ENCODE measurements around the gene PIK3R5.

PIK3R5 gene

GRCh38 chr17:8904201-8904600 is 61.3 kb downstream of the PIK3R5 start:
- no peak for FAIRE-seq

GRCh38 chr17:8900626-8901585 is 64.6 kb downstream of the PIK3R5 start:
- FAIRE-seq, result peak; percentile 90
- DNase-seq (ENCODE audit: extremely low spot score, insufficient read length, low read depth), result no peak

More at GRCh38 chr17:8904201-8904600, 61.3 kb downstream of the PIK3R5 start:
- DNase-seq (ENCODE audit: extremely low spot score, insufficient read length, low read depth), result no peak

GRCh38 chr17:8900207-8900606 is 65.3 kb downstream of the PIK3R5 start:
- peak; percentile 58 for FAIRE-seq
- no peak for DNase-seq (ENCODE audit: extremely low spot score, insufficient read length, low read depth)

GRCh38 chr17:8898636-8899035 is 66.9 kb downstream of the PIK3R5 start:
- FAIRE-seq (no peak), DNase-seq (ENCODE audit: extremely low spot score, insufficient read length, low read depth) (no peak)

GRCh38 chr17:8898126-8898525 is 67.4 kb downstream of the PIK3R5 start:
- DNase-seq (ENCODE audit: extremely low spot score, insufficient read length, low read depth), result no peak
- FAIRE-seq, result peak; percentile 31

- FAIRE-seq, result no peak
Measured at GRCh38 chr17:8896641-8897635, 68.6 kb downstream of the PIK3R5 start.

GRCh38 chr17:8896087-8896486 is 69.4 kb downstream of the PIK3R5 start:
- FAIRE-seq (no peak), DNase-seq (ENCODE audit: extremely low spot score, insufficient read length, low read depth) (no peak)

More at GRCh38 chr17:8896641-8897635, 68.6 kb downstream of the PIK3R5 start:
- DNase-seq (ENCODE audit: extremely low spot score, insufficient read length, low read depth), result no peak

GRCh38 chr17:8894673-8895578 is 70.6 kb downstream of the PIK3R5 start:
- DNase-seq (ENCODE audit: extremely low spot score, insufficient read length, low read depth), result peak; percentile 55
- peak; percentile 97 for FAIRE-seq

GRCh38 chr17:8894202-8894671 is 71.3 kb downstream of the PIK3R5 start:
- DNase-seq (ENCODE audit: extremely low spot score, insufficient read length, low read depth) (no peak), FAIRE-seq (peak; percentile 56)

GRCh38 chr17:8893621-8894201 is 71.8 kb downstream of the PIK3R5 start:
- DNase-seq (ENCODE audit: extremely low spot score, insufficient read length, low read depth), result no peak
- FAIRE-seq, result no peak

- DNase-seq (ENCODE audit: extremely low spot score, insufficient read length, low read depth) (no peak), FAIRE-seq (peak; percentile 69)
Measured at GRCh38 chr17:8893059-8893458, 72.4 kb downstream of the PIK3R5 start.

GRCh38 chr17:8892338-8892690 is 73.2 kb downstream of the PIK3R5 start:
- FAIRE-seq (peak; percentile 93), DNase-seq (ENCODE audit: extremely low spot score, insufficient read length, low read depth) (peak; percentile 29)

GRCh38 chr17:8890671-8891070 is 74.8 kb downstream of the PIK3R5 start:
- FAIRE-seq (no peak), DNase-seq (ENCODE audit: extremely low spot score, insufficient read length, low read depth) (no peak)

GRCh38 chr17:8889458-8890210 is 75.9 kb downstream of the PIK3R5 start:
- no peak for DNase-seq (ENCODE audit: extremely low spot score, insufficient read length, low read depth)
- no peak for FAIRE-seq

- FAIRE-seq (no peak), DNase-seq (ENCODE audit: extremely low spot score, insufficient read length, low read depth) (no peak)
Measured at GRCh38 chr17:8888704-8889302, 76.7 kb downstream of the PIK3R5 start.

GRCh38 chr17:8887834-8888703 is 77.4 kb downstream of the PIK3R5 start:
- DNase-seq (ENCODE audit: extremely low spot score, insufficient read length, low read depth), result no peak
- no peak for FAIRE-seq

GRCh38 chr17:8887301-8887700 is 78.2 kb downstream of the PIK3R5 start:
- no peak for DNase-seq (ENCODE audit: extremely low spot score, insufficient read length, low read depth)
- no peak for FAIRE-seq
